Stimulated activated CD4-positive, alpha-beta T cell treated with anti-CD3 and anti-CD28 coated beads, Interleukin-1b, Interleukin-23, amount 100 ng/mL, for 24 hours (primary cell): ENCODE results near the gene C10orf67.
"Not testable (repeated sequence)": the region's sequence is repeated elsewhere in the genome, so short reads cannot be mapped to it uniquely, and the experiment has no call there.

Experiments
- DNase-seq, 4 experiments: peaks; one replicate each; pipeline ENCODE4 v3.0.0-alpha.2; 2020; ENCODE audit warnings: low read depth in 4 of 4, low spot score in 1 of 4

The C10orf67 gene

DNA sequence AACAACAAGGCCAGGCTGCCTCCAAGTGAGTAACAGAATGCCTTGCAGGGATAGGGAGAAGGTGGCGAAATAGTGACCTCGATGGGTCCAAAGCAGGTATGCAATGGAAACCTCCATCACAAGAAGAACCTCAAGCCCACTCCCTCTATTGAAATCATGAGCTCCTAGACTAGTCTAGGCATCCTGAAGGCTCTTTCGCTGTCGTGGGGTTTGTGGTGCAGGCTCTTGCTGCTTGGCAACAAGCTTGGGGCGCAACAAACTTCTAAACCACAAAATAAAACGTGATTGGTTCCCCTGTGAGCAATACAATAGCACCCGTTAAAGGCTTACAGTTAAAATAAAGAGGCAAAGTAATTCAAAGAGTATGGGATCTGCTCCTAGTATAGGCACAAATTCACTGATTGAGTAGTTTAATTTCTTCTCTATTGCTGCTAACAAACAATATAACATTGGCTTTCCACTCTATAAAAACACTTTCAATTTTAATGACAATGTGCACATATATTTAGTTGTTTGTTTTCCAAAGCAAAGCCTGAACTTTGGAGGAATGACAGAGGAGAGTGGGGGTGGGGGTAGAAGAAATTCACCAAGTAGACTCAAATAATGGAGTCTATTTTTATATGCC, 64.1 kb downstream of the C10orf67 start:
- DNase-seq, result no peak

DNA sequence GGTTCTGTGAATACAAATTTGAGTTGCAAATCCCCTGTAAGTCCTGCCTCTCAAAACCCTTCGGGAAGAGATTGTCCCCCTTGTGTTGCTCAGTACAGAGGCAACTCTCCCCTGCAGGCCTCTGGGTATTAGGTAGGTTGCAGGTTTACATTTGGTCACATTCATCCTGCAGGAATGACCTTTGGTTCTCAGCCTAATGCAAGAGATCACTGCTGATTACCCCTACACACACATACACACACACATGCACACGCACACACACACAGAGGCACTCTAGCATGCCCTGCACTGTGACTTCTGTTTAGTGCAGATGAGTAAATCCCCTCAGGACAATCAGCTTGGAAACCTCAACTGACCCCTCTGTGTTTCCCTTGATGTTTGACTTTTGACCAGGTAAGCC, 69.2 kb downstream of the C10orf67 start:
- DNase-seq, result no peak

DNA sequence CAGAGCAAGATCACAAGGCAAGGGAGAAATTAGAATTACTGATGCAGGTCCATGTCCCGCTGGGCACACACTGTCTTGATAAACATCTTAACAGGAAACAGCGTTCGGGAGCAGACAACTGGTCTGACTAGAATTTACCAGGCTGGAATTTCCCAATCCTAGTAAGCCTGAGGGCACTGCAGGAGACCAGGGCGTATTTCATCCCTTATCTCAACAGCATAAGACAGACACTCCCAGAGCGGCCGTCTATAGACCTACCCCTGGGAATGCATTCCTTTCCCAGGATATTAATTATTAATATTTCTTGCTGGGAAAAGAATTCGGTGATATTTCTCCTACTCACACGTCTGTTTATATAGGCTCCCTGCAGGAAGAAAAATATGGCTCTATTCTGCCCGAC, 70.4 kb downstream of the C10orf67 start:
- not testable (repeated sequence) for DNase-seq

DNA sequence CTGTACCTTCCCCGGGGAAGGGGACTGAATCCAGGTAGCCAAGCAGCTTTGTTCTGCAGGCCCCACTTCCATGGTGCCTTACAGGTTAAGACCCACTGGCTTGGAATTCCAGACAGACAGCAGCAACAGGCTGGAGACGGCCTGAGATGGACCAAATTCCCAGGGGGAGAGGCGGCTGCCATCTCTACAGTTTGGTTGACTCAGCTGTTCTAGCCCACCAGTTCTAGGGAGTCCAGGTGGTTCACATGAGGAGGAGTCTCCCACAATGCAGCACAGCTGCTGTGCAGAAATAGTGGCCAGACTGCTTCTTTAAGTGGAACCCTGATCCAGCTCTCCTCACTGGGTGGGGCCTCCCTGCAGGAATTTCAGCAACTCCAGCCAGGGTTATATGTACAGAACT, 74.1 kb downstream of the C10orf67 start:
- DNase-seq, result no peak

DNA sequence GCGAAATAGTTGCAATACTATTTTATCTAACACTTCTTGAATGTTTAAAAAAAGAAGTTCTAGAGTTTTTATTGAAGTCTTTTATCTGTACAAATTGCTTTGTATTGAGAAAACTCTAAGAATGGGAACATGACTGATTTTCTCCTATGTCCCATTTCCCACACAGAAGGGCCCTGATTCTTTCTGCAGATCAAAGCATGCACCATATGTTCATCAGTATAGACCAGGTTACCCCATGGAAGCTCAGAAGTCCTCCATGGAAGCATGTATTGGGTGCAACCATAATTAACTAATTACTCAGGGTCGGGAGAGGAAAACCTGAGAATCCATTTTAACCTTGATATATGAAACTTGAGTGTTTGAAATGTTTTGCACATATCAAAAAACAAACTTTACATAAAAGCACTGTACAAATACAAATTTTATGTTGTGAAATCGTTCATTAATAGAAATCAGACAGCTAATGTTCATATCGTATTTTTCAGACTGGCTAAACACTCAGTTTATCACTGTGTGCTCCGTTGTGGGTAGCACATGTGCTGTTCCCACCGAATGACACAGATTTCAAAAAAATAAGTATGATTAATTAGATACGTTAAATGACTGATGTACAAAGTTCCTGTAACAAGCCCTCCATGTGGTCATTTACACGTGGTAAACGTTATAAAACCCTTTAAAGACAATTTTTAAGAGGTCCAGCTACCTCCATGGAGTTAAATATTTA, 81.0 kb downstream of the C10orf67 start:
- no peak for DNase-seq

DNA sequence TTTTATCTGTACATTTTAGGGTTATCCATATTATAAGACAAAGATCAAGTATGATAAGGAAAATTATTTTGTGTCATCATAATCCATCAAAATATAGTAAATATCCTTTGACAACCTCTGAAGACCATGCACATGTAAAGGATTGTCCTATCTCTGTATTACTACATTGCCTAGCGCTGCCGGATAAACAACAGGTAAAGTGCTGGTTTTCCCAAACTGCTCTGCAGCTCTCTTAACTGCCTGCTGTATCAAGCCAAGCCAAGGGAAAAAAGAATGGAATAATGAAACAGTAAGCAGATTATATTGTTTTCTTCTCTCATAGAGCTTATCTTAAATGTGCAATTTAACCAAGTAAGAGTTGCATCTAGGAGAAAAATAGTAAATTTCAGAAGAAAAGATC, 81.7 kb downstream of the C10orf67 start:
- no peak for DNase-seq

DNA sequence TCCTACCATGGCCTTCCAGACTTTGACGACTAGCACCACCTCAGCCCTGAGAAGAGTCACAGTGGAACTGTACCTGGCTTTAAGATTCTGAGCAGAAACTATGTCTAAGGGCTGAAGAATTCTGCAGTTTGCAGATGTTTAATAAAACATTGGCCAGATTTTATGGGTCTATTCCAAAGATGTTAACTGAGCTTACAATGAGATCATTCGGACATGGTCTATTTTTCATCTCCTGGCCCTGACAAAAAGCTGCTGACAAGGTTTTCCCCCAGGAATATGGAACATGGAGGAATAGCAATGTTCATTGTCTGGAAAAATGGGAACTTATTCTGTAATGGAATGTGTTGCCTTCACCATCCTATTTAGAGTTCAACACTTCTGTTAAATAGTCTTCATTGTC, 86.1 kb downstream of the C10orf67 start:
- DNase-seq, result no peak

DNA sequence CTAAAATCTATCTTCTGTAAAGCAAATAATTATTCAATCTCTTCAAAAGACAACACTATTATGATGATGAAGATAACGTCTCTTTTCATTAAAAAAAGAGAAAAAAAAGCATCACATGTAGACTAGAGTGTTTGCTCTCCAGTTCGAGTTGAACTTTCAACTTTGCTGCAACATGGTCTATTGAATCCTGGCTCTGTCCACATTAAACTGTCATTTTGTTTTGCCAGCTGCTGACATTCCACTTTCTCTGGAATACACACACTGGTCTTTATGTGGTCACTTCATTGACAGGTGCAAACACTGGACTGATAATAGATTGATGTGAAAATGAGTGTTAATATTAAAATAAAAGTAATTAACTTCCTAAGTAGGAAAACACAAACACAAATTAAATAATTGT, 90.8 kb downstream of the C10orf67 start:
- DNase-seq, result no peak

DNA sequence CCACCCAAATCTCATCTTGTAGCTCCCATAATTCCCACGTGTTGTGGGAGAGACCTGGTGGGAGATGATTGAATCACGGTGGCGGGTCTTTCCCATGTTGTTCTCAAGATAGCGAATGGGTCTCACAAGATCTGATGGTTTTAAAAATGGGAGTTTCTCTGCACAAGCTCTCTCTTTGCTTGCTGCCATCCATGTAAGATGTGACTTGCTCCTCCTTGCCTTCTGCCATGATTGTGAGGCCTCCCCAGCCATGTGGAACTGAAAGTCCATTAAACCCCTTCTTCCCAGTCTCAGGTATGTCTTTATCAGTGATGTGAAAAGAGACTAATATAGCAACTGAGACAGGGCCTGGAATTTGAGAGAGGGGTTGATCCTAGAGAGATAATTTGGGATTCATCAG, 91.7 kb downstream of the C10orf67 start:
- not testable (repeated sequence) for DNase-seq

DNA sequence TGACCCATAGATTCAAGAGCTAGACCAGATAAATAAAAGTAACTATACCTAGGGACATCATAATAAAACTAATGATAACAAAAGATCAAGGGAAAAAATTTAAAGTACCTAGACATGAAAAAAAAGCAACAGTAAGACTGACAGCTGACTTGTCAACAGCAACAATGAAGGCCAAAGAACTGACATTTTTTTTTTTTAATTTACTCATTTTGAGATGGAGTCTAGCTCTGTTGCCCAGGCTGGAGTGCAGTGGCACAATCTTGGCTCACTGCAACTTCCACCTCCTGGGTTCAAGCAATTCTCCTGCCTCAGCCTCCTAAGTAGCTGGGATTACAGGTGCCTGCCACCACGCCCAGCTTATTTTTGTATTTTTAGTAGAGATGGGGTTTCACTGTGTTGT, 102.8 kb downstream of the C10orf67 start:
- not testable (repeated sequence) for DNase-seq

DNA sequence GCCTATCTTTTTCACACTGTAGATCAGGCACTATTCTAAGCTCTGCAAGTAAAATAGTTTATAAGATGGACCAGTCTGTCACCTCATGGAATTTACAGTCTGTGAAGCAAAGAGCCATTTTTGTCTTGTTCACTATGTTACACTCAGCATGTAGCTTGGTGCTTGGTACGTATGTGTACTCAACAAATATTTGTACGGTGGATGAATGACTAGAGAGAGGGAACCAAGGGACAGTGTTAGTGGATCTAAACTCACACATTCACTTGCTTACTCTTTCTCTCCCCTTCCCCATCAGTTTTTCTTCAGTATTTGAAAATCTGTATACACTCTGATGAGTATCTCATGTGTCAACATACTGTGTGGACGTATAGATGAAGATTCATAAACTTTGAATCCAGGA, 106.6 kb downstream of the C10orf67 start:
- DNase-seq, result no peak

DNA sequence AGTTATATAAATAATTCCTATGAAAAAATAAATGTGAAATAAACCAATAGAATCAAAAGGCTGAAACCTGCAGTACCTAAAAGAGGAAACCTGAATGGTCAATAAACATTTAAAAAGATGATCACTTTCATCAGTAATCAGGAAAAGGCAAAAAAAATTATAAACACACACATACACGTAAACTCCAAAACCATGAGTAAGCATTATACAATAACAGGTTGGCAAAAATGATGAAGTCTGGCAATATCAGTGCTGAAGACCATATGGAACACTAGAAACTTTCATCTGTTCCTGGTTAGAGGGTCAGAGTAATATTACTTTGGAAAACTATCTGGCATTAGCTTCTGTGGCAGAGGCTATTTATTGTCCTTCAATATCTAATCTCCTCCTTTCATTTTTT, 114.0 kb downstream of the C10orf67 start:
- no peak for DNase-seq

DNA sequence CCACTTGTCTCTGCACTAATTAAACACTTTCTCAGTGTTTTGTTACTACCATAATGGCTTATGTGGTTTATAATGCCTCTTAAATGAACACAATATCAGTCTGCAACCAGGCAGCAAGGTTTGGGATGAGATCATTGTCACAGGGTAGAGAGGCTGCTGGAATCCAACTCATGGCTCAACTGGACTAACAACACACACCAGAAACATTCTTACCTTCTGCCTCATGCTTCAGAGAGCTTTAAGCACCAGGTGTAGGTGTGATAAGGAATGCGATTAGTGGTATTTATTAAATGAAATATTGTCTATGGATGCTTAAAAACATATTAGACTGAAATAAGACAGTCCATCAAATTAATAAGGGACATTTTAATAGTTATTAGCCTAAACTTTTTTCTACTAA, 127.1 kb downstream of the C10orf67 start:
- no peak for DNase-seq

DNA sequence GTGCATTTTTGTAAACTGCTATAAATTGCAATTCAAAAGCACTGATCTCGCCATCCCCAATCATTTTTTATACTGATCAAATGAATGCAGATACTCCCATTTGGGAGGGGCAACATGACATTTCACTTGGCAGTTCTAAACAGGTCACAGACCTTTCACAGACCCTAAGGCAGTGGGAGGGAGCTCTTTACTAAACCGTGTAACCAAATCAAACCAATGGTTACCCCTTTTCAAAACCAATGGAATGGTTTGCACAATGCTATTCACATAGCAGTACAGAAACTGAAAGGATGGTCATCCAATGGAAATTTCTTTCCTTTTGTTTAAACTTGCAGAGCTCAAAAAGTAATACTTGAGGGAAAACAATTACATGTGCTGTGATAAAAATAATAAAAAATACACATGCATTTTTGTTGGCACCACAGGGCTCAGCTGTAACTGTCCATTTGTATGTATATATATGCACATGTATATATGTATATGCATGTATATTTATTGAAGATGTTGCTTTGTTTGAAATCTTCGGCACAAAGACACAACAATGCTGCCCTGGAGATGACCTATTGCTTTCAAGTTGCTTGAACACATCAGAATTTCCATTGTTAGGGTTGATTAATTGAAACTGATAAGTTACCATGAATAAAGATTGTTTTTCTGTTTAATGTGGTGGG, 138.5 kb downstream of the C10orf67 start:
- DNase-seq, result no peak

DNA sequence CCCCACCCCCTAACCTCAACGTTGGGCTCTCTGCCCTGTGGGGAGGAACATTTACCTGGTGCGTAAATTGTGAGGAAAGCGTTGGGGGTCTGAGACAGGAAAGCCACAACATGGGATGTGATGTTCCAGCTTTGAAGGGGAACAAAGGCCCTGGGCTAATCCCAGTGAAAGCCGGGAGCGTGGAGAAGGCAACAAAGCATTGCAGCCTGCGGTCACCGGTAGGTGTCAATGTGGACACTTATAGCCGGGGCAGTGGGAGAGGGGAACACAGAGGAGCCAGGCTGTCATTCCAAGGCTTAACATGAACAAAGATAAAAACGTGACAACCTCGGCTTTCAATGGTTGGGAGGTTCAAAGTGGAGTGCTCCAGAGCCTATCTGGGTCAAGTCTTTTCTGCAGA, 139.8 kb downstream of the C10orf67 start:
- DNase-seq, result no peak

DNA sequence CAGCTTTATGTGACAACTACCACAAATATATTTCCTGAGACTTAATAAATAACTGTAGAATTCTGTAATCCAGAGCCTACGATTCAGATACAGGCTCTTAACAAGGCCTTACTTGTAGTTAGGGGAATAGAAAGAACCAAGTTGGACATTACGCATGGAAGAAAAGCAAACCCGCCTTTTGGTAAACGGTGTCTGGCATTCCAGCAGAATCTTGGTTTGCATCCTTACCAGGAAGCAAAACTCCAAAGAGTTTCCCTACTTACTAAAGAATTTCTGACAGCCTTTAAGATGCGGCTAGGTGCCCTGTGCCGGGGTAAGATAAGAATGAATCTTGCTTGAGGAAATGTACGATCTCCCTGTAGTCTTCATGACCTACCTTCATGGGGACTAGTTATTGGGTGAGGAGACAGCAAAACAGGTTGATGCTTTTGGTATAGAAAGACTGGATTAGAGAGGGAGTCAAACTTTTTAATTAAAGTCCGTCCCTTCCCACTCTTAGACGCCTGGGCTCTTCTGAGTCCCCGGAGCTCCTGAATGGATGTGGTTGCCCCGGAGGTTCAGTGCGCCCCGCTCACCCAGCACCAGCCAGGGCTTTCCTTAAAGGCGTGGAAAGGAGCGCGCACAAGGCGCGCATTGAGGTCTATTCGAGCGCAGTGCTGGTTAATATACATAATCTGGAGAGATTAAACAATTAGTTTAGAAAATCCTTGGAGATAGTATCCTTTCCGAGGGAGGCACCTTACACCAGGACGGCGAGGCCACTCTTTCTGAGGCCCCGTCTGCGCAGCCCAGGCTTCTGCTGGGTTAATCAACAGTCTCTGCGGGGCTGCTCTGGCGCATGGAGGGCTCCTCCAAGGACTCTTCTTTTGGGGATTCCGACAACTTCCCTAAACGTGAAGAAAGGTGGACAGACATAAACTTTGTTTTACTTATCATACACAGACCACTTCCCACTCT, 140.9 kb downstream of the C10orf67 start:
- DNase-seq, result no peak

DNA sequence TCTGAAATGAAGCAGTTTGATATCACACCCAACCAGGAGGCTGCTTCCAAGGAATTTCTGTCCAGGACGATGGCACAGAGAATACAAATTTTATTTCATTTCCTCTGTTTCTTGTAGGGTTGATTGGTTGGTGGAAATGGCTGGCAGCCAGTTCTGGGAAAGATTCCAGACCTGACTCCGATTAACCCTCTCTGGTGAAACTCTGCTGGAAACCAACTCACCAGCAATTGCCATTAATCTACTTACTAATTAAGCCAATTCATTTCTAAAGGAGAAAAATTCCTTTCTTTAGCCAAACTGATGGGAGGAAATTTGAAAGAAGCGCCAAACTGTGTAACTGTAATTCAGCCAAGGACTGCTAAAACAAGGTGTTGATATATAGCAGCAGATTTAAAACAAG, 141.8 kb downstream of the C10orf67 start:
- DNase-seq, result no peak

DNA sequence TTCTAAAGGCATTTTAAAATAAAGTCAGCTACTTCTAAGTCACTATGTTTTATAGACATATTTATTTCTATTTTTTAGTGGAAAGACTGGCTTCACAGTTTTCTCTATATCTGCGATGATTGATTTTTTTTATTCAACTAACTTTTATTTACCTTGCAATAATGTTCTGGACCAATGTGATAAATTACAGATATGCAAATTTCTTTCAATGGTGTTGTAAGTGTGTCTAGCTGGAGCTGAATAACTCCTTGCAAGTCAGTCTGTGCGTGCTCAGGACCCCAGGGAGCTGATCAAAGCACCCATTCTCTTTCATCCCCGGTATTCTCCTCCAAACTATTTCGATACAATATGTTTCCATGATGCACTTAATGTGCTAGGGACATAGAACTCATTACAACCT, 142.8 kb downstream of the C10orf67 start:
- no peak for DNase-seq

DNA sequence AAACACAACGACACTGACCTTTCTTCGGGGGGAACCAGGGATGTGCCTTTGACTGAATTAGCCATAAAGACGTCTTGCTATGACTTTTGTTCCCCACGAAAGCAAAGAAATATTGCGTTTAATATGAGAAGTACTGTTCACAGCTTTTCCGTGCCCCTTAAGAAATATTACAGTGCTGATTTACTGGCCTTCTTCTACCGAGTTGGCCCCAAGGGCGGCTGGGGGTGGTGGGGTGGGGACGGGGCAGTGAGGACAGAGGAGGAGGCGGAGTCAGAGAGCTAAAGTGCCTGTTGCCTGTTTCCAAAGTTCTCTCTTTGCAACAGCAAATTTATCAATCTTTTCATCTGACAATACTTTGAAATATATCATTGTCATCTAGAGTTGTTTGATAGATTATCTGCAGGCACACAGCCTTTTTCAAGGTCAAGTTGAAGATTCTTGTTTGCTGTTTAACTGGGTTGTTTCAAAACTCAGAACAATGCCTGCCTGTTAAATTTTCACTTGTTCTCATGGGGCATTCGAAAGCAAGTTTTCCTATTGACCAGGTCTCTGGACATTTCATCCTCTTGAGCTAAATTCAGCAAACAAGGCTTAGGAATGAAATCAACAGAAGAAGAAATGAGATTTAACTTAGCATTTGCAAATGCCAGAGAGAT, 143.5 kb downstream of the C10orf67 start:
- no peak for DNase-seq

DNA sequence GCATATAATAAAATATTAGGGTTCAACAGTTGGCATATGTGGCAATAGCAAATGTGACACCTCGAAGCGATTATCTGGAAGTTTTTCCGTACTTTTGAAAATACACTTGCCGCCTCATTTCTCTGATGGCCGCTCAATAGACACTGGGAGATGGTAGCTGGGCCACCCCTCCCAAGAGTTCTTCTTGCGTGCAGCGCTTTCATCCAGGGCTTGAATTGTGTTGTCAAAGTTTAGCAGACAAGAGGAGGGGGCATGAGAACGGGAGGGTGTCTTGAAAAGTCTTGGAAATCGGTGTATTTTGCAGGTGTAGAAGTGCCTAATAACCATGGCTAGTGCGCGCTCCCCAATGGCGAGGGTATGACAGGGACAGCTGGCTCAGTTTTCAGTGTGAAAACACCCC, 144.0 kb downstream of the C10orf67 start:
- no peak for DNase-seq
